ENCODE results near the gene TRAPPC8. TPM values are rescaled to one million over a fixed set of nuclear protein-coding genes. Genes with fewer than 3 reads are reported as not detected.
A peak's percentile ranks its signal among the peaks of the same experiment; 100 is the strongest.

The TRAPPC8 gene
- total RNA-seq, 2 donors from 2014 or later = 18.7 to 20.8 TPM

GRCh38 chr18:31980863-31981262 lies 37.9 kb upstream of the TRAPPC8 start:
- Histone ChIP-seq H3K4me3 (no peak overlapping the region), H3K27ac (no peak overlapping the region), H3K36me3 (replicated peaks in 1 of 2; ENCODE audit: insufficient read depth in 1 of 2, low read depth in 2 of 2) (no peaks in the 10 kb centered on the region), H3K4me1 (no peaks in the 10 kb centered on the region), H3K9me3 (no peaks in the 10 kb centered on the region), H3K27me3 (no peaks in the 10 kb centered on the region)
- ATAC-seq (no peak), DNase-seq (no peak)
- TF ChIP-seq POLR2A (IDR thresholded peaks at IDR 0.05) (no peak), CTCF (IDR thresholded peaks at IDR 0.05) (no peak)
- intact Hi-C loops (cut with DNase I) = no loop called here

GRCh38 chr18:31979714-31980113 lies 36.8 kb upstream of the TRAPPC8 start:
- Histone ChIP-seq H3K27ac (no peak overlapping the region), H3K27me3 (no peaks in the 10 kb centered on the region), H3K36me3 (replicated peaks in 1 of 2; ENCODE audit: insufficient read depth in 1 of 2, low read depth in 2 of 2) (no peaks in the 10 kb centered on the region), H3K4me3 (no peak overlapping the region), H3K4me1 (no peaks in the 10 kb centered on the region), H3K9me3 (peaks cover 0 to under 1% (median 0%) of the 10 kb centered on the region in 3 donors)
- no peak for TF ChIP-seq CTCF (IDR thresholded peaks at IDR 0.05)
- no peak for TF ChIP-seq POLR2A (IDR thresholded peaks at IDR 0.05)
- DNase-seq (no peak), ATAC-seq (no peak)
- intact Hi-C loops (cut with DNase I) = no loop called here
- WGBS, 2 donors = 88 to 96% methylated on average over 2 of the region's 2 CpGs

- Histone ChIP-seq H3K27me3 (no peaks in the 10 kb centered on the region), H3K27ac (no peak overlapping the region), H3K9me3 (peaks cover 0 to 12% (median 0%) of the 10 kb centered on the region in 3 donors), H3K4me3 (no peak overlapping the region), H3K36me3 (replicated peaks in 1 of 2; ENCODE audit: insufficient read depth in 1 of 2, low read depth in 2 of 2) (no peaks in the 10 kb centered on the region), H3K4me1 (no peaks in the 10 kb centered on the region)
- DNase-seq (no peak), ATAC-seq (no peak)
- WGBS, 2 donors = 89 to 94% methylated on average over 5 of the region's 5 CpGs
- TF ChIP-seq CTCF (IDR thresholded peaks at IDR 0.05) = no peak
- no peak for TF ChIP-seq POLR2A (IDR thresholded peaks at IDR 0.05)
- intact Hi-C loops (cut with DNase I) = no loop called here
These were observed 35.7 kb upstream of the TRAPPC8 start for GRCh38 chr18:31978616-31979015.

- Histone ChIP-seq H3K9me3 (peaks cover 0 to 17% (median 0%) of the 10 kb centered on the region in 3 donors), H3K4me3 (no peak overlapping the region), H3K27ac (no peak overlapping the region), H3K36me3 (replicated peaks in 1 of 2; ENCODE audit: insufficient read depth in 1 of 2, low read depth in 2 of 2) (no peaks in the 10 kb centered on the region), H3K27me3 (no peaks in the 10 kb centered on the region), H3K4me1 (no peaks in the 10 kb centered on the region)
- ATAC-seq (peak; percentile 71), DNase-seq (peak; percentile 18 to 45 (median 44))
- intact Hi-C loops (cut with DNase I) = no loop called here
- TF ChIP-seq CTCF (IDR thresholded peaks at IDR 0.05) (peak in 6 of 7 experiments; percentile 44 to 74 (median 64)), POLR2A (IDR thresholded peaks at IDR 0.05) (no peak)
- WGBS, 2 donors = 64 to 65% methylated on average over 9 of the region's 9 CpGs
These were observed 34.4 kb upstream of the TRAPPC8 start for GRCh38 chr18:31977270-31977872.

GRCh38 chr18:31976242-31976641 lies 33.3 kb upstream of the TRAPPC8 start:
- Histone ChIP-seq H3K27ac (no peak overlapping the region), H3K36me3 (replicated peaks in 1 of 2; ENCODE audit: insufficient read depth in 1 of 2, low read depth in 2 of 2) (no peaks in the 10 kb centered on the region), H3K4me3 (no peak overlapping the region), H3K9me3 (peaks cover 0 to 17% (median 0%) of the 10 kb centered on the region in 3 donors), H3K27me3 (no peaks in the 10 kb centered on the region), H3K4me1 (no peaks in the 10 kb centered on the region)
- ATAC-seq (no peak), DNase-seq (no peak)
- TF ChIP-seq POLR2A (IDR thresholded peaks at IDR 0.05) (no peak), CTCF (IDR thresholded peaks at IDR 0.05) (no peak)
- intact Hi-C loops (cut with DNase I) = no loop called here
- WGBS, 2 donors = 49 to 51% methylated on average over 3 of the region's 3 CpGs
